ENCODE measurements around the gene RBM7.

DNA sequence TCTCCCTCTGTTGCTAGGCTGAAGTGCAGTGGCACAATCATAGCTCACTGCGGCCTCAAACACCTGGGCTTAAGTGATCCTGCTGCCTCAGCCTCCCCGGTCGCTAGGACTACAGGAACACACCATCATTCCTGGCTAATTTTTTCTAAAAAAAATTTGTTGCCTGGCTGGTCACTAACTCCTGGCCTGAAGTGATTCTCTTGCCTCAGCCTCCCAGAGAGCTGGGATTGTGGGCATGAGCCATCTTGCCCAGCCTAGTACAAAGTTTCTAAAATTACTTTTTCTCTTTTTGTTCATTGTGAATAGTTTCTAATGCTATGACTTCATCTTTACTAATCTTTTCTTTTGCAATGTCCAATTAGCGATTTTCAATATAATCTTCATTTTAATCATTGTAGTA, 12.5 kb downstream of the RBM7 start:
- TF ChIP-seq, protein P1, sequence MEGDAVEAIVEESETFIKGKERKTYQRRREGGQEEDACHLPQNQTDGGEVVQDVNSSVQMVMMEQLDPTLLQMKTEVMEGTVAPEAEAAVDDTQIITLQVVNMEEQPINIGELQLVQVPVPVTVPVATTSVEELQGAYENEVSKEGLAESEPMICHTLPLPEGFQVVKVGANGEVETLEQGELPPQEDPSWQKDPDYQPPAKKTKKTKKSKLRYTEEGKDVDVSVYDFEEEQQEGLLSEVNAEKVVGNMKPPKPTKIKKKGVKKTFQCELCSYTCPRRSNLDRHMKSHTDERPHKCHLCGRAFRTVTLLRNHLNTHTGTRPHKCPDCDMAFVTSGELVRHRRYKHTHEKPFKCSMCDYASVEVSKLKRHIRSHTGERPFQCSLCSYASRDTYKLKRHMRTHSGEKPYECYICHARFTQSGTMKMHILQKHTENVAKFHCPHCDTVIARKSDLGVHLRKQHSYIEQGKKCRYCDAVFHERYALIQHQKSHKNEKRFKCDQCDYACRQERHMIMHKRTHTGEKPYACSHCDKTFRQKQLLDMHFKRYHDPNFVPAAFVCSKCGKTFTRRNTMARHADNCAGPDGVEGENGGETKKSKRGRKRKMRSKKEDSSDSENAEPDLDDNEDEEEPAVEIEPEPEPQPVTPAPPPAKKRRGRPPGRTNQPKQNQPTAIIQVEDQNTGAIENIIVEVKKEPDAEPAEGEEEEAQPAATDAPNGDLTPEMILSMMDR (IDR thresholded peaks at IDR 0.05; ENCODE audit: low read depth, low read length, poor library complexity, severe bottlenecking) = no peak
- no peak for TF ChIP-seq EZH2phosphoT487 (IDR thresholded peaks at IDR 0.05; ENCODE audit: borderline replicate concordance, low read length)

Data from DOHH2 (cell line).